Endothelial cell of umbilical vein (primary cell): Measurements from ENCODE around the gene LAMA5.

Source experiments
- CTCF ChIP-seq, 2 donors: IDR thresholded peaks; 1 replicate in 1 of 2; 2 replicates in 1 of 2; pipeline ENCODE4 v1.5.1; 2011; ENCODE audit warnings: low read length in 2 of 2, mild to moderate bottlenecking in 2 of 2, moderate library complexity in 2 of 2, control low read depth in 1 of 2, inconsistent platforms in 1 of 2, low read depth in 1 of 2; ENCODE audit not compliant: insufficient read depth in 1 of 2; ENCODE audit errors: extremely low read depth in 1 of 2
- EZH2 ChIP-seq: IDR thresholded peaks from 2 replicates; pipeline ENCODE4 v1.6.1; 2012; ENCODE audit warnings: borderline replicate concordance, low read depth, mild to moderate bottlenecking, moderate library complexity, low read length, inconsistent platforms; ENCODE audit not compliant: severe bottlenecking
- FOS ChIP-seq: IDR thresholded peaks from 2 replicates; pipeline ENCODE4 v1.6.1; 2011; ENCODE audit warnings: mild to moderate bottlenecking, low read length, moderate library complexity, borderline replicate concordance; ENCODE audit not compliant: insufficient read depth
- MAX ChIP-seq: IDR thresholded peaks from 2 replicates; pipeline ENCODE4 v1.6.1; 2011; ENCODE audit not compliant: insufficient read depth, insufficient read length
- MYC ChIP-seq: IDR thresholded peaks from one replicate; pipeline ENCODE4 v1.6.1; 2011; ENCODE audit warnings: mild to moderate bottlenecking, low read depth, low read length
- POLR2A ChIP-seq: IDR thresholded peaks from 2 replicates; pipeline ENCODE4 v1.6.1; 2012; ENCODE audit warnings: low read depth, mild to moderate bottlenecking, control low read depth, low read length
- POLR2AphosphoS5 ChIP-seq: IDR thresholded peaks from 2 replicates; pipeline ENCODE4 v1.6.1; 2012; ENCODE audit warnings: low read depth, mild to moderate bottlenecking, control low read depth, low read length, moderate library complexity; ENCODE audit not compliant: insufficient read depth

GRCh38 chr20:62364911-62365736 is 2.0 kb downstream of the LAMA5 start:
- no peak for TF ChIP-seq POLR2A
- no peak for TF ChIP-seq CTCF (IDR thresholded peaks at IDR 0.05; ENCODE audit: extremely low read depth in 1 of 2, insufficient read depth in 1 of 2, low read depth in 1 of 2, low read length in 2 of 2)
- TF ChIP-seq EZH2, result no peak
- no peak for TF ChIP-seq POLR2AphosphoS5
- no peak for TF ChIP-seq MAX
- TF ChIP-seq MYC, result no peak
- TF ChIP-seq FOS, result no peak
